ENCODE results near the gene DPPA4. TPM values are rescaled to one million over a fixed set of nuclear protein-coding genes. Genes with fewer than 3 reads are reported as not detected.

The DPPA4 gene
- total and polyA plus RNA-seq, 8 donors: 0.16 to 4.5 (median 3.2) TPM; not detected in 1

DNA sequence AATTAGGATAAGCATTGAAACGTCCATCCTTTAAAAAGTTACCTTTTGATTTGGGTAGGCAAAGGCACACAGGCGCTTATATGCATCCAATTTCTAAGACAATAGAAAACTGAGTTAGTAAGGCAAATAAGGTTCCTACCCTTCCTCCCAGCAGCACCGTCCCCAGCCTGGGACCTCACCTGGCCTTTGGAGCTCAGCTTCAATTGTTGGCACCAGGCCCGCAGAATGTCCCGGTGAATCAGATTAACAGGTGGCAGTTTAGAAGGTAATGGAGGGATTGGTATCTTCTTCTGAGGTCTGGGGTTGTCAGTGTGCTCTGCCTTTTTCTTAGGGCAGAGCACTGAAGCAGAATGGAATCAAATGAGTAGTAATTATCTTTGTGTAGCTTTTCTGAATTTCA lies 5.7 kb downstream of the DPPA4 start:
- intact Hi-C loops (cut with DNase I): no loop called here
- H3K36me3 ChIP-seq: no peaks in the 10 kb centered on the region
- DNase-seq: no peak
- H3K9me3 ChIP-seq: no peaks in the 10 kb centered on the region
- H3K4me1 ChIP-seq: peaks cover 0 to 3% of the 10 kb centered on the region in 2 donors
- no peak overlapping the region for H3K4me3 ChIP-seq
- no peak for ATAC-seq
- H3K27ac ChIP-seq: no peak overlapping the region
- TF ChIP-seq, protein P1, sequence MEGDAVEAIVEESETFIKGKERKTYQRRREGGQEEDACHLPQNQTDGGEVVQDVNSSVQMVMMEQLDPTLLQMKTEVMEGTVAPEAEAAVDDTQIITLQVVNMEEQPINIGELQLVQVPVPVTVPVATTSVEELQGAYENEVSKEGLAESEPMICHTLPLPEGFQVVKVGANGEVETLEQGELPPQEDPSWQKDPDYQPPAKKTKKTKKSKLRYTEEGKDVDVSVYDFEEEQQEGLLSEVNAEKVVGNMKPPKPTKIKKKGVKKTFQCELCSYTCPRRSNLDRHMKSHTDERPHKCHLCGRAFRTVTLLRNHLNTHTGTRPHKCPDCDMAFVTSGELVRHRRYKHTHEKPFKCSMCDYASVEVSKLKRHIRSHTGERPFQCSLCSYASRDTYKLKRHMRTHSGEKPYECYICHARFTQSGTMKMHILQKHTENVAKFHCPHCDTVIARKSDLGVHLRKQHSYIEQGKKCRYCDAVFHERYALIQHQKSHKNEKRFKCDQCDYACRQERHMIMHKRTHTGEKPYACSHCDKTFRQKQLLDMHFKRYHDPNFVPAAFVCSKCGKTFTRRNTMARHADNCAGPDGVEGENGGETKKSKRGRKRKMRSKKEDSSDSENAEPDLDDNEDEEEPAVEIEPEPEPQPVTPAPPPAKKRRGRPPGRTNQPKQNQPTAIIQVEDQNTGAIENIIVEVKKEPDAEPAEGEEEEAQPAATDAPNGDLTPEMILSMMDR (IDR thresholded peaks at IDR 0.05): no peak
- peaks cover 0 to 24% of the 10 kb centered on the region in 2 donors for H3K27me3 ChIP-seq

GRCh38 chr3:109330405-109330804 lies 6.9 kb downstream of the DPPA4 start:
- H3K27me3 ChIP-seq: peaks cover 0 to 12% of the 10 kb centered on the region in 2 donors

DNA sequence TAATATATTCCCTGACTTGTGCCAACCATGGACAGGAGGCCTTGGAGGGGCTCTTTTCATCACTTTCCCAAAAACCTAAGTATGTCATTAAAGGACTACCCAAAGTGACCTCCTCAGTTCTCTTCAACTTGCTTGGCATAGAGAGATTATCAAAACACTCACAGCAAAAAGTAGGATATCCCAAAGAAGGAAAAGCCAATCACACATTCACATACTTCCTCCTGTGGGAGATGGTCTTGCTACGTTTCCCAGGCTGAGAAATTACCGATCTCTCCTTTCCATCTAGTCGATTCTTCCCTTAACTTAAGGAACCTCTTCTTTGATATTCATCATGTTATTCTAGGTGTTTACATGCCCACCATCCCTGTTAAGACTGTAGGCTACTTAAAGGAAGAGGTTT lies 9.1 kb downstream of the DPPA4 start:
- DNase-seq (no peak), ATAC-seq (no peak)
- no peak overlapping the region for H3K27ac ChIP-seq
- TF ChIP-seq, protein P1 (IDR thresholded peaks at IDR 0.05): no peak
- intact Hi-C loops (cut with DNase I): no loop called here
- no peaks in the 10 kb centered on the region for H3K36me3 ChIP-seq
- no peaks in the 10 kb centered on the region for H3K4me1 ChIP-seq
- peaks cover 0 to 9% of the 10 kb centered on the region in 2 donors for H3K27me3 ChIP-seq
- no peaks in the 10 kb centered on the region for H3K9me3 ChIP-seq
- no peak overlapping the region for H3K4me3 ChIP-seq

More at GRCh38 chr3:109330405-109330804, 6.9 kb downstream of the DPPA4 start:
- ATAC-seq (no peak), DNase-seq (no peak)
- H3K9me3 ChIP-seq: no peaks in the 10 kb centered on the region
- no peak overlapping the region for H3K27ac ChIP-seq
- no peak overlapping the region for H3K4me3 ChIP-seq
- H3K36me3 ChIP-seq: no peaks in the 10 kb centered on the region
- no peaks in the 10 kb centered on the region for H3K4me1 ChIP-seq
- TF ChIP-seq, protein P1 (IDR thresholded peaks at IDR 0.05): no peak
- intact Hi-C loops (cut with DNase I): no loop called here

- no peak overlapping the region for H3K4me3 ChIP-seq
- no peaks in the 10 kb centered on the region for H3K9me3 ChIP-seq
- H3K27me3 ChIP-seq: peaks cover 0 to 4% of the 10 kb centered on the region in 2 donors
- no peak for DNase-seq
- intact Hi-C loops (cut with DNase I): no loop called here
- no peak for ATAC-seq
- no peaks in the 10 kb centered on the region for H3K36me3 ChIP-seq
- TF ChIP-seq, protein P1 (IDR thresholded peaks at IDR 0.05): no peak
- no peaks in the 10 kb centered on the region for H3K4me1 ChIP-seq
- H3K27ac ChIP-seq: no peak overlapping the region
Observed at GRCh38 chr3:109325657-109326056, 11.7 kb downstream of the DPPA4 start.

GRCh38 chr3:109325109-109325508 lies 12.2 kb downstream of the DPPA4 start:
- Histone ChIP-seq H3K9me3 (no peaks in the 10 kb centered on the region), H3K4me3 (no peak overlapping the region), H3K27me3 (peaks cover 0 to 4% of the 10 kb centered on the region in 2 donors), H3K36me3 (no peaks in the 10 kb centered on the region), H3K4me1 (no peaks in the 10 kb centered on the region), H3K27ac (no peak overlapping the region)
- intact Hi-C loops (cut with DNase I): no loop called here
- no peak for ATAC-seq
- TF ChIP-seq, protein P1 (IDR thresholded peaks at IDR 0.05): no peak
- DNase-seq: no peak

All from left lung (tissue), 10 donors.